Activated naive CD4-positive, alpha-beta T cell treated with anti-CD3 and anti-CD28 coated beads, Interleukin-2, amount 50 U/mL, for 72 hours (primary cell): ENCODE results near the gene C19orf81. TPM values are rescaled to one million over a fixed set of nuclear protein-coding genes. Genes with fewer than 3 reads are reported as not detected.

Source experiments
- ATAC-seq, 2 donors: fragments of 150-1000 bp; cut with Tn5 transposase; 2 replicates each; pipeline ENCODE4 v1.10.0; 2021; ENCODE audit warnings: mild to moderate bottlenecking in 2 of 2, moderate library complexity in 2 of 2
- DNase-seq, 2 donors: peaks; one replicate each; pipeline ENCODE4 v3.0.0; 2021 to 2022; ENCODE audit warnings: low spot score in 2 of 2
- H3K27ac Mint-ChIP-seq, 2 donors: one replicate each; pipeline ENCODE4 v1.8.0; 2022; ENCODE audit warnings: mild to moderate bottlenecking in 2 of 2, mixed read lengths in 2 of 2
- H3K36me3 Mint-ChIP-seq, 2 donors: one replicate each; pipeline ENCODE4 v1.8.0; 2022; ENCODE audit warnings: mixed read lengths in 2 of 2
- H3K9me3 Mint-ChIP-seq, 2 donors: one replicate each; pipeline ENCODE4 v1.8.0; 2022; ENCODE audit warnings: mixed read lengths in 2 of 2
- total RNA-seq, 2 donors: library from RNA; stranded (reverse); gene quantifications; one replicate each; pipeline ENCODE4 v1.2.3, GENCODE V29; 2022

The C19orf81 gene
- total RNA-seq, 2 donors from 2014 or later: 4.2 TPM; not detected in 1

DNA sequence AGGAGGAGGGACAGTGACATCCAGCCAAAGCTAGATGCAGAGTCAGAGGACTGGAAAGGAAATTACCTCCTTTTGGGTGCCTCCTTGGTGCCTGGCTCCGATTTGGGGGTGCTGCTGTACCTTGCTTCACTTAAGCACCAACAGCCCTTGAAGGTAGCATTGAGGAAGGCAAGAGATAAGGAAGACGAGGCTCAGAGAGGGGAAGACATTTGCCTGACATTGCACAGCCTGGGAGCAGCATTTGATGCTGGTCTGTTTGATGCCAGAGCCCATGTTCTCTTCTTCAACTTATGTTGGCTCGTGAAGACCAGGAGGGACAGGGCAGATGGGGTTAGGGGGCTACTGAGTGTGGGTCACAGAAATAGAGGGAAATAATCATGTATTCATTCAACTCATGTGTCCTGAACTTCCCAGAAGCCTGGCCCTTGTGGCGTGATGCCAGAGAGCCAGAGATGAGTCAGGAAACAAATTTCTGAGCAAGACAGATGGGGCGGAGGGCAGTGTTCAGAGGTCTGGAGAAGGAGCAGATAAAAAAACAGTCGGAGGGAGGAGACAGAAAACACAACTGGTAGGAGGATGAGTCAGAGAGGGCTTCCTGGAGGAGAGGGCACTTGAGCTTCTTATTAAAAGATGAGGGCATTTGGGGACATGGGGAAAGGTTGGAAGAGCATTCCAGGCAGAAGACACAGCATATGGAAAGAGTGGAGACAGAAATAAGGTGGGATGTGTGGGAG is 3.0 kb upstream of the C19orf81 start:
- ATAC-seq: no peak
- Mint-ChIP-seq H3K36me3 (no peaks in the 10 kb centered on the region), H3K27ac (no peak overlapping the region), H3K9me3 (peaks cover 0 to 3% of the 10 kb centered on the region in 2 donors)
- no peak for DNase-seq

GRCh38 chr19:50647879-50648615 is 1.2 kb upstream of the C19orf81 start:
- H3K36me3 Mint-ChIP-seq: no peaks in the 10 kb centered on the region
- H3K9me3 Mint-ChIP-seq: peaks cover 0 to 3% of the 10 kb centered on the region in 2 donors
- no peak for ATAC-seq
- no peak for DNase-seq
- no peak overlapping the region for H3K27ac Mint-ChIP-seq

DNA sequence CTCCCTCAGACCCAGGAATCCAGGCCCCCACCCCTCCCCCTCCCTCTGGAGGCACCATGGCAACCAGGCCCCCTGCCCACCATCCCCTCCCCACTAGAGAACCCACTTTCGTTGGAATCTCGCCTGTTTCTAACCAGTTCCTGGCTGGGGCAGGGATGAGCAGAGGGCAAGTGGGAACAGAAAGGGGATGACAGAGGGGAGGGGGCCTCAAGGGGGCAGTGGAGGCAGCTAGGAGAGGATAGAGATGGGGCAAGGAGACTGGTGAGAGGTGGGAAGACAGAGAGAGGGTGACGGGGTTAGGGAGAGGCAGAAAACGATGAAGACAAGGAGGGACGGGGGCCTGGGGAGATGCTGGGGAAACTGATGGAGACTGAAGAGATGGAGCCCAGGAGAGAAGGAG is 586 bp upstream of the C19orf81 start:
- no peaks in the 10 kb centered on the region for H3K36me3 Mint-ChIP-seq

GRCh38 chr19:50651174-50651573 is 1.9 kb downstream of the C19orf81 start:
- DNase-seq (no peak), ATAC-seq (no peak)
- peaks cover 2 to 16% of the 10 kb centered on the region in 2 donors for H3K9me3 Mint-ChIP-seq
- H3K36me3 Mint-ChIP-seq: peaks cover 2 to 16% of the 10 kb centered on the region in 2 donors
- no peak overlapping the region for H3K27ac Mint-ChIP-seq

More for the DNA sequence above, 586 bp upstream of the C19orf81 start:
- Mint-ChIP-seq H3K9me3 (peaks cover 0 to 3% of the 10 kb centered on the region in 2 donors), H3K27ac (no peak overlapping the region)
- ATAC-seq: no peak
- no peak for DNase-seq

GRCh38 chr19:50652722-50653121 is 3.5 kb downstream of the C19orf81 start:
- no peak for ATAC-seq
- Mint-ChIP-seq H3K27ac (no peak overlapping the region), H3K9me3 (peaks cover 6 to 20% of the 10 kb centered on the region in 2 donors), H3K36me3 (peaks cover 13 to 27% of the 10 kb centered on the region in 2 donors)
- no peak for DNase-seq

- Mint-ChIP-seq H3K27ac (no peak overlapping the region), H3K9me3 (peaks cover 6 to 27% of the 10 kb centered on the region in 2 donors), H3K36me3 (peaks cover 14 to 35% of the 10 kb centered on the region in 2 donors)
- ATAC-seq: no peak
- DNase-seq: no peak
Measured at GRCh38 chr19:50654882-50655281, 5.6 kb downstream of the C19orf81 start.

DNA sequence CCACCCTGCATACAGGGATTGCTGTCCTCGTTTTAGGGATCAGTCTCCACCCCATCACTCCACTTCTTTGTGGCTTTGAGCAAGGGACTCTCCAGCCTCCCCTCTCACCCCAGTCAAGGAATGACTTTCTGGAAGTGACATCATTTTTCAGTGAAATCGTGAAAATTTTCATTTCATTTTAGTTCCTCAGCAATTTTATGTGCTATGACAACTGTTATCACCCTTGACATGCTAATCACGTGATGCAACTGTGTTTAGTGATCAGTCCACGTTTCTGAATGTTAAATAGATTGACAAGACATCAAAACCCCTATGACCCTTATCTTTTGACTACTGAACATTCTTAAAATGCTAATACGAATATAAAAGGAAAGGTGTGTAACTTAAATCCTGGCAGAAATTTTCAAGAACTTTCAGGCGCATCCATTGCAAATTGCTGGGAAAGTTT is 8.0 kb downstream of the C19orf81 start:
- Mint-ChIP-seq H3K9me3 (peaks cover 6 to 29% of the 10 kb centered on the region in 2 donors), H3K36me3 (peaks cover 14 to 35% of the 10 kb centered on the region in 2 donors), H3K27ac (peak overlapping the region in 1 of 2 donors; percentile 19)
- DNase-seq: no peak
- ATAC-seq: no peak

DNA sequence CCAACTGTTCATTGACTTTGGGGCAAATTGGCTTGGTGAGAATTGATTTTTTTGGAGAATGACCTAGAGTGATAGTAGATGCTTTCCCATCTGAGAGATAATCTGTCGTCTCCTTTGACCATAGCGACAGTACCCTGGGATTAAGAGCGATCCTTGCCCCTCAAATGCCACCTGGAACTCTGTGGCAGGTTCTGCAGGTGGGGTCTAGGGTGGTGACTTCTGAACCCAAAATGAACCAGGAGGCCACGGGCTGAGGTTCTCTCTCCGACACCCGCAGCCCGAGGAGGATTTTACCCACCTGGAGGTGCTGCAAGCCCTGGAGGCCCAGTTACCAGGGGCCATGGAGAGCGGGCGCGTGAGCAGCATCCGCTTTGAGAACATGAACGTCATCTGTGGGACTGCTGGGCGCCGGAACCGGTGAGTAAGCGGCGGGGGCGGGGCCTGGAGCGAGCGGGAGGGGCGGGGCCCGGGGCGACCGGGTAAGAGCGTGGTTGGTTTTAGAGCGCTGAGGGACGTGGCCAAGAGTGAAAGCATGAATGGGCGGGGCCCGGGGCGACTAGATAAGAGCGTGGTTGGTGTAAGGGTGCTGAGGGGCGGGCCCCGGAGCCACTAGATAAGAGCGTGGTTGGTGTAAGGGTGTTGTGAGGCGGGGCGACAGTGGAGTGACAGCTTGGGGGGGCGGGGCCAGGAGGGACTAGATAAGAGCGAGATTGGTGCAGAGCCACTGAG is 8.6 kb downstream of the C19orf81 start:
- ATAC-seq (peak; percentile 95), DNase-seq (peak; percentile 83 to 87)
- Mint-ChIP-seq H3K27ac (peak overlapping the region; percentile 84 to 96), H3K36me3 (peaks cover 14 to 35% of the 10 kb centered on the region in 2 donors), H3K9me3 (peaks cover 6 to 29% of the 10 kb centered on the region in 2 donors)

DNA sequence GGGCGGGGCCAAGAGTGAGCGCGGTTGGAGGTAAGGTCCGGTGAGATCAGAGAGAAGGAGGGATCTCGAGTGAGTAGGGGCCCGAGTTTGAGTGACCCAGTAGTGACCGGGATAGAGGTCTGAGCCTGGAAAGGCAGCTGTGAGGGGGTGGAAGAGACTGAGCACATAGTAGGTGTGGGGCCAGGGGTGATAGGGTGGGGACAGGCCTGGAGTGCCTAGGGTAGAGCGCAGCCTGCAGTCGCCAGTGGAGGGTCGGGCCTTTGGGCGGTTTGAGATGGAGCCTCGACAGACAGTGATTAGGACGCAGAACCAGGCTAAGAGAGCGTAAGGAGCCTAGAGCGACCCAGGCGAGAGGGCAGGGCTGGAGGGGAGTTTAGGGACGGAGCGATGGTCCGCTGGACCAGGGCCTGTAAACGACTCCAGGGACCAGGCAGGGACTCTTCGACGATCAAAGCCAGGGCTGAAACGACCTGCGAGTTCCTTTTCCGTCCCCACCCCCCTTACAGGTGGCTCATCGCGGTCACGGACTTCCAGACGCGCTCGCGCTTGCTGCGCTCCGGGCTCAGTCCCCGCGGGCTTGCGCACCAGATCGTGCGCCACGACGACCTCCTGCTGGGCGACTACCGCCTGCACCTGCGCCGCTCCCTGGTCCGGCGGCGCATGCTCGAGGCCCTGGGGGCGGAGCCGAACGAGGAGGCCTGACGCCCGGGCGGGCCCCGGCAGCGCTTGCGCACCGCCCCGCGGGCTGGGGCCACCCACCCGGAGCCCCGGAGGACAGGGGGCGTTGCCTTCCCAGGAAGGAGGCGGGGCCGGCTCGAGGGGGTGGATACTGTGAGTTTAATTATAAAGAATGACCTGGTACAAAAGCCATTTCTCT is 9.4 kb downstream of the C19orf81 start:
- Mint-ChIP-seq H3K36me3 (peaks cover 14 to 35% of the 10 kb centered on the region in 2 donors), H3K27ac (peak overlapping the region; percentile 84 to 96), H3K9me3 (peaks cover 6 to 29% of the 10 kb centered on the region in 2 donors)
- ATAC-seq (peak; percentile 19 to 62), DNase-seq (peak; percentile 62 to 85)

GRCh38 chr19:50659318-50660087 is 10.3 kb downstream of the C19orf81 start:
- no peak overlapping the region for H3K27ac Mint-ChIP-seq
- ATAC-seq: no peak

DNA sequence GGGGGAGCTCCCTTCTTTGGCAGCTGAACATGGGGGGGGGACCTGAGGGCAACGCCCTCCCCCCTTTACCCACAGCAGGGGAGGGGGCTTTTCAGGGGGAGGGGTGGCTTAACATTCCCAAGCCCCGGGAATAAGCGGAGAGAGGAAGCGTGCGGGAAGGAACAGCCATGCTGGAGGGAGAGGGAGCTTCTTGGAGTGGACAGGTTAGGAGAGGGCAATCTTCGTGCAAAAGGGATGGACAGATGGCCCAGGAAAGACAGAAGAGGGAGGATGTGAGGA is 10.8 kb downstream of the C19orf81 start:
- peaks cover 6 to 19% of the 10 kb centered on the region in 2 donors for H3K9me3 Mint-ChIP-seq
- H3K36me3 Mint-ChIP-seq: peaks cover 14 to 29% of the 10 kb centered on the region in 2 donors
- no peak overlapping the region for H3K27ac Mint-ChIP-seq
- DNase-seq (no peak), ATAC-seq (no peak)

More at GRCh38 chr19:50659318-50660087, 10.3 kb downstream of the C19orf81 start:
- H3K9me3 Mint-ChIP-seq: peaks cover 6 to 24% of the 10 kb centered on the region in 2 donors
- DNase-seq: no peak
- peaks cover 14 to 34% of the 10 kb centered on the region in 2 donors for H3K36me3 Mint-ChIP-seq

DNA sequence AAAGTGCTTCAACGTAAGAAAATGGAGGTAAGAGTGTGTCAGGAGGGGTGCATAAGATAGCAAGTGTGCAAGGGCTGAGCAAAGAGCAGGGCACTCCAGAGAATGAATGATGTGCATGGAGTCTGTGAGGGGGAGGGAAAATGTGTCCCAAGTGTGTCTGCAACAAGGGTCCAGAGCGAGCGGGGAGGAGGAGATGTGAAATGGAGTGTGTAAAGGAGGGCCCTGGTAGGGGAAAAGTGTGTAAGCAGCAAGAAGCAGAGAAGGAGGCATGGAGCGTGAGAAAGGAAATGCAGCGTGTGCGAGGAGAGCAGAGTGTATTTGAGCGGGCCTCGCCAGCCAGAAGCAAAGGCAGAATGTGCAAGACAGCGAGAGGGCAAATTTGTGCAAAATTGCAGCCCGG is 11.8 kb downstream of the C19orf81 start:
- peaks cover 14 to 20% of the 10 kb centered on the region in 2 donors for H3K36me3 Mint-ChIP-seq
- DNase-seq (no peak), ATAC-seq (no peak)
- no peak overlapping the region for H3K27ac Mint-ChIP-seq
- H3K9me3 Mint-ChIP-seq: peaks cover 6 to 16% of the 10 kb centered on the region in 2 donors

DNA sequence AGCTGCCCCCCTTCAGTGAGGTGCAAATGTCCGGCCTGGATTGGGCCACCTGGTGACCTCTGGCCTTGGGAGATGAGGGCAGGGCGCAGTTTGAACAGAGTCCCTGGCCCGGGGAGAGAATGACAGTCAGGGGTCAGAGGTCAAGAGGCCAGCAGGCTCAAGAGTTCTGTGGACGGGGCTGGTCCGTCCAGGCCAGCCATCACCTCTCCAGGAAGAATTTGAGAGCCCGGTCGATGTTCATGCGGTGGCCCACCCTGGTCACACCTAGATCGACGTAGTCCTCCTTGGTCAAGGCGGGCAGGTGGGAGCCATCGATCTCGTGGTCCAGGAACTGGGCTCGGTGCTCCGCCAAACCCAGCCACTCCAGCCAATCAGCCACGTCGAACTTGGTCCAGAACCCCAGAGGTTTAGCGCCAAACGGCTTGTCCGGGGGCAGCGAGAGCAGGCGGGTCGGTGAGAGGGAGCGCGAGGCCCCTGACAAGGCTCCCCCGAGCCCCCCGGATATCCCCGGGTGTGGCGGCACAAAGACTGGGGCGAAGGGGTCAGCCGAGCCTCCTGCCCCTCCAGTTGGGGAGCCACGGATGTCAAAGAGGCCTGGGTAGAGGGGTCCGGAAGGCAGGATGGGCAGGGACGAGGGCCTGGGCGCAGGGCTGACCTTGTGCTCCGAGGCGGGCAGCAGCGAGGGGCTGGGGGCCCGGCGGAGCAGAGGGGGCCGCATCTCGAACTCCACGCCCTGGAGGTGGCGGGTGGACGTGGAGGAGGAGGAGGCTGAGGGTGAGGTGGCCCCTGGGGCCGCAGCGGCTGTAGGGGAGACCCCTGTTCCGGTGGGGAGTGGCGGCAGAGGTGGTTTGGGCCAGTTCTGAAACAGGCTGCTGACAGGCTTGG is 12.8 kb downstream of the C19orf81 start:
- ATAC-seq (no peak), DNase-seq (no peak)
- H3K27ac Mint-ChIP-seq: no peak overlapping the region

DNA sequence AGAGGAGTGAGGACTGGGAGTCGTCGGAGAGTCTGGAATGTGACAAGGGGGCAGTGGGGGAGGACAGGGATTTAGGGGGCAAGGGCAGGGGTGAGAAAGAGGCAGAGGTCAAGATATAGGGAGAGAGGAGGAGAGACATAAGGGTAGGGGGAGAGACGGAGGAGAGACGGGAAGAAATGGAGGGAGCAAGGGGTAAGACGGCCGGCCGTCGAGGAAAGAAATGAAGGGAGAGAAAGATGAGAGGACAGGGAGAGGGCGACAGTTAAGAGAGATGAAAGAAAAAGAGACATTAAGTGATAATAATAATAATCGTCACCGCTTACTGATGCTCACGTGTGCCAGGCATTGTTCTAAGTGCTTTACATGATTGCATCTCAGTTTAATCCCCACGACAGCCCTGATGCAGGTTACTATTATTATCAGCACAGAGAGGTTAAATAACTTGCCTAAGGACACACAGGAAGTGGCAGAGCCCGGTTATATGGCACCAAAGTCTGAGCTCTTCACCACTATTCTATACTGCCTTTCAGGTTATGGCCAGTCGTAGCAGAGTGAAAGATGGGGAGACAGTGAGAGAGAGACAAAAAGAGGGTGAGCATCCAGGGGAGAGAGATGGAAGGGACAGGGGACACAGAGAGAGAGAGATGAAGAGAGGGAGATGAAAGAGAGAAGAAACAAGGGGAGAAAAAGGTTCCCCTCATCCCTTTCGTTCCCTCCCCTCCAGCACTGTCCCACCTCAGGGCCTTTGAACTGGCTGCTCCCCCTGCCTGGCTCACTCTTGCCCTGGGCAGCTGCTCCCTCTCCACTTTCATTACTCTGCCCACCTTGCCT is 13.6 kb downstream of the C19orf81 start:
- Mint-ChIP-seq H3K27ac (no peak overlapping the region), H3K9me3 (peaks cover 0 to 11% of the 10 kb centered on the region in 2 donors), H3K36me3 (peaks cover 0 to 6% of the 10 kb centered on the region in 2 donors)
- ATAC-seq: no peak
- no peak for DNase-seq

More for the DNA sequence above, 12.8 kb downstream of the C19orf81 start:
- H3K9me3 Mint-ChIP-seq: peaks cover 0 to 16% of the 10 kb centered on the region in 2 donors
- H3K36me3 Mint-ChIP-seq: peaks cover 8 to 15% of the 10 kb centered on the region in 2 donors
